Measurements from ENCODE around the gene TBC1D21.

The TBC1D21 gene

GRCh38 chr15:73909651-73910050 lies 36.3 kb downstream of the TBC1D21 start:
- DNase-seq, result no peak

GRCh38 chr15:73910522-73911303 lies 37.3 kb downstream of the TBC1D21 start:
- DNase-seq, result no peak

- DNase-seq, result no peak
These were observed 38.7 kb downstream of the TBC1D21 start for GRCh38 chr15:73912030-73912596.

GRCh38 chr15:73914145-73914544 lies 40.8 kb downstream of the TBC1D21 start:
- DNase-seq, result no peak

GRCh38 chr15:73915082-73915481 lies 41.7 kb downstream of the TBC1D21 start:
- no peak for DNase-seq

- DNase-seq, result no peak
These were observed 45.4 kb downstream of the TBC1D21 start for GRCh38 chr15:73918784-73919183.

GRCh38 chr15:73919706-73920105 lies 46.3 kb downstream of the TBC1D21 start:
- no peak for DNase-seq

GRCh38 chr15:73921254-73921925 lies 48.0 kb downstream of the TBC1D21 start:
- DNase-seq, result no peak

GRCh38 chr15:73922186-73923151 lies 49.1 kb downstream of the TBC1D21 start:
- no peak for DNase-seq

- no peak for DNase-seq
These were observed 49.8 kb downstream of the TBC1D21 start for GRCh38 chr15:73923156-73923487.

GRCh38 chr15:73923488-73924164 lies 50.3 kb downstream of the TBC1D21 start:
- no peak for DNase-seq

- DNase-seq, result no peak
These were observed 51.0 kb downstream of the TBC1D21 start for GRCh38 chr15:73924171-73924921.

- no peak for DNase-seq
These were observed 52.5 kb downstream of the TBC1D21 start for GRCh38 chr15:73925848-73926218.

- peak; percentile 29 to 52 for DNase-seq
These were observed 53.0 kb downstream of the TBC1D21 start, which contains the start of gene LOXL1 for GRCh38 chr15:73926219-73927002. Gene LOXL1 (plus strand): TSS chr15:73926462. CDS start chr15:73926784, 322 bp downstream.

GRCh38 chr15:73927003-73927475 lies 53.7 kb downstream of the TBC1D21 start:
- peak in 1 of 2 experiments; percentile 46 for DNase-seq

GRCh38 chr15:73927476-73928240 lies 54.3 kb downstream of the TBC1D21 start:
- no peak for DNase-seq

GRCh38 chr15:73928241-73928579 lies 54.8 kb downstream of the TBC1D21 start:
- DNase-seq, result no peak

- no peak for DNase-seq
These were observed 55.7 kb downstream of the TBC1D21 start for GRCh38 chr15:73928971-73929627.

- DNase-seq, result no peak
These were observed 57.0 kb downstream of the TBC1D21 start for GRCh38 chr15:73930371-73930770.
